GM18508 (cell line): ENCODE data around the gene SYT7.
"Not testable (repeated sequence)": the region's sequence is repeated elsewhere in the genome, so short reads cannot be mapped to it uniquely, and the experiment has no call there.

Source experiments
- ATAC-seq: cut with Tn5 transposase; IDR thresholded peaks from one replicate; pipeline ENCODE4 v1.9.1; 2021; ENCODE audit warnings: moderate number of reproducible peaks; ENCODE audit not compliant: insufficient read depth, unreplicated experiment

SYT7 gene

GRCh38 chr11:61581030-61581928 lies at the start of gene SYT7:
TSS of gene SYT7 (minus strand) at chr11:61581076. CDS start at chr11:61580820, 256 bp downstream.
- peak; percentile 72 for ATAC-seq

GRCh38 chr11:61630089-61630488 lies 49.2 kb upstream of the SYT7 start:
- no peak for ATAC-seq

GRCh38 chr11:61629082-61629833 lies 48.4 kb upstream of the SYT7 start:
- ATAC-seq: no peak

- no peak for ATAC-seq
These were observed 47.7 kb upstream of the SYT7 start for GRCh38 chr11:61628662-61628970.

GRCh38 chr11:61627850-61628661 lies 47.2 kb upstream of the SYT7 start:
- ATAC-seq: no peak

GRCh38 chr11:61626580-61627380 lies 45.9 kb upstream of the SYT7 start:
- no peak for ATAC-seq

GRCh38 chr11:61625525-61625924 lies 44.6 kb upstream of the SYT7 start:
- no peak for ATAC-seq

GRCh38 chr11:61621917-61622585 lies 41.2 kb upstream of the SYT7 start:
- ATAC-seq: no peak

GRCh38 chr11:61619471-61620226 lies 38.8 kb upstream of the SYT7 start:
- ATAC-seq: no peak

- ATAC-seq: no peak
These were observed 38.1 kb upstream of the SYT7 start for GRCh38 chr11:61618978-61619377.

- no peak for ATAC-seq
These were observed 36.6 kb upstream of the SYT7 start for GRCh38 chr11:61617515-61617914.

- no peak for ATAC-seq
These were observed 35.6 kb upstream of the SYT7 start for GRCh38 chr11:61616434-61616833.

GRCh38 chr11:61614782-61615181 lies 33.9 kb upstream of the SYT7 start:
- ATAC-seq: not testable (repeated sequence)

- ATAC-seq: no peak
These were observed 33.0 kb upstream of the SYT7 start for GRCh38 chr11:61613870-61614269.

GRCh38 chr11:61613051-61613450 lies 32.2 kb upstream of the SYT7 start:
- ATAC-seq: no peak

- ATAC-seq: no peak
These were observed 30.4 kb upstream of the SYT7 start for GRCh38 chr11:61611309-61611708.

GRCh38 chr11:61610905-61611304 lies 30.0 kb upstream of the SYT7 start:
- ATAC-seq: no peak

GRCh38 chr11:61609980-61610366 lies 29.1 kb upstream of the SYT7 start:
- ATAC-seq: no peak
